Left lung (tissue), 10 donors: ENCODE results near the gene MCUB. TPM values are rescaled to one million over a fixed set of nuclear protein-coding genes. Genes with fewer than 3 reads are reported as not detected.

Experiments used
- ATAC-seq: fragments of 200-7000 bp; cut with Tn5 transposase; one replicate; pipeline ENCODE4 v1.9.1; 2020; ENCODE audit warnings: moderate library complexity
- DNase-seq, 4 donors: peaks; one replicate each; pipeline ENCODE4 v3.0.0-alpha.2; 2013 to 2020
- H3K27ac ChIP-seq, 2 donors: fragments of 200-600 bp; sonication (generic) in 1 of 2; one replicate each; pipeline versions ENCODE4 v1.5.0 to v1.8.0; 2020 to 2021
- H3K27me3 ChIP-seq, 2 donors: fragments of 200-600 bp; sonication (generic) in 1 of 2; one replicate each; pipeline versions ENCODE4 v1.5.0 to v1.8.0; 2020 to 2021
- H3K36me3 ChIP-seq, 2 donors: fragments of 200-600 bp; sonication (generic) in 1 of 2; one replicate each; pipeline versions ENCODE4 v1.5.0 to v1.8.0; 2020 to 2021
- H3K4me1 ChIP-seq, 2 donors: fragments of 200-600 bp; one replicate each; pipeline ENCODE4 v1.8.0; 2021
- H3K4me3 ChIP-seq, 2 donors: fragments of 200-600 bp; sonication (generic) in 1 of 2; one replicate each; pipeline versions ENCODE4 v1.5.0 to v1.8.0; 2020 to 2021; ENCODE audit warnings: mild to moderate bottlenecking in 1 of 2
- H3K9me3 ChIP-seq, 2 donors: fragments of 200-600 bp; sonication (generic) in 1 of 2; one replicate each; pipeline versions ENCODE4 v1.5.0 to v1.8.0; 2020 to 2021
- CTCF ChIP-seq, 2 donors: fragments of 200-600 bp; sonication (generic) in 1 of 2; IDR thresholded peaks; one replicate each; pipeline versions ENCODE4 v1.5.0 to v1.8.0; 2021; ENCODE audit warnings: antibody characterized with exemption in 2 of 2
- intact Hi-C, 2 donors: fragments of 100-400 bp; cut with DNase I; formaldehyde crosslinking; loops; one replicate each; pipeline versions ENCODE4 v1.11.2 to v1.14.2; 2022
- polyA plus RNA-seq, 6 donors: library from polyadenylated mRNA; unstranded; fragments of 120-200 nt; gene quantifications; one replicate each; pipeline ENCODE4 v1.2.1, GENCODE V29; 2013; ENCODE audit not compliant: insufficient read length in 6 of 6
- total RNA-seq, 2 donors: library from RNA; stranded (reverse); fragmentation: NEBNext Ultra II Directional; extraction: Animal tissue kit (Norgen Biotek cat#: 25700); gene quantifications; one replicate each; pipeline ENCODE4 v1.2.1, GENCODE V29; 2021
- donor health status: DM: no; HTN: yes; CAD: no.
- donor health status: DM: no; HTN: no; CAD: no.

Gene MCUB
- total and polyA plus RNA-seq, 8 donors: 5.3 to 28.2 (median 6.2) TPM

DNA sequence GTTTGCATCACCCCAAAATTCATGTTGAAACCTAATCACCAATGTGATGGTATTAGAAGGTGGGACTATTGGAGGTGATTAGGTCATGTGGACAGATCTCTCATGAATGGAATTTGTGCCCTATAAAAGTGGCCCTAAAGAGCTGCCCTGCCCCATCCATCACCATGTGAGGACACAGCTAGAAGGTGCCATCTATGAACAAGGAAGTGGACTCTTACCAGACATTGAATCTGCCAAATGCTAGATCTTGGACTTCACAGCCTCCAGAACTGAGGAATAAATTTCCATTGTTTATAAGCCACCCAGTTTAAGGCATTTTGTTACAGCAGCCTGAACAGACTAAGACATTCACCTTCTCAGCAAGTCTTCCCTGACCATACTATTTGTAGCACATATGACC, 162.3 kb downstream of the MCUB start:
- no peak overlapping the region for H3K27ac ChIP-seq
- intact Hi-C loops: no loop called here
- H3K9me3 ChIP-seq: no peaks in the 10 kb centered on the region
- DNase-seq (no peak), ATAC-seq (no peak)
- H3K4me1 ChIP-seq: no peaks in the 10 kb centered on the region
- TF ChIP-seq CTCF (IDR thresholded peaks at IDR 0.05): no peak
- no peak overlapping the region for H3K4me3 ChIP-seq
- no peaks in the 10 kb centered on the region for H3K36me3 ChIP-seq
- H3K27me3 ChIP-seq: no peaks in the 10 kb centered on the region

GRCh38 chr4:109723110-109723509, 163.1 kb downstream of the MCUB start:
- Histone ChIP-seq H3K27me3 (no peaks in the 10 kb centered on the region), H3K27ac (no peak overlapping the region), H3K9me3 (no peaks in the 10 kb centered on the region), H3K4me1 (peaks cover 0 to 4% of the 10 kb centered on the region in 2 donors), H3K36me3 (no peaks in the 10 kb centered on the region), H3K4me3 (no peak overlapping the region)
- ATAC-seq: no peak
- DNase-seq: no peak
- no peak for TF ChIP-seq CTCF (IDR thresholded peaks at IDR 0.05)
- intact Hi-C loops: no loop called here

- Histone ChIP-seq H3K36me3 (no peaks in the 10 kb centered on the region), H3K27me3 (no peaks in the 10 kb centered on the region), H3K4me3 (peak overlapping the region; percentile 82 to 90), H3K27ac (peak overlapping the region in 1 of 2 donors; percentile 15), H3K4me1 (peaks cover 0 to 18% of the 10 kb centered on the region in 2 donors), H3K9me3 (no peaks in the 10 kb centered on the region)
- no peak for TF ChIP-seq CTCF (IDR thresholded peaks at IDR 0.05)
- intact Hi-C loops: no loop called here
- ATAC-seq (no peak), DNase-seq (no peak)
Observed at GRCh38 chr4:109728385-109728784, 168.3 kb downstream of the MCUB start.

- H3K27ac ChIP-seq: peak overlapping the region; percentile 70 to 87
- H3K9me3 ChIP-seq: no peaks in the 10 kb centered on the region
- TF ChIP-seq CTCF (IDR thresholded peaks at IDR 0.05): no peak
- ATAC-seq: peak; percentile 27
- H3K27me3 ChIP-seq: no peaks in the 10 kb centered on the region
- peak overlapping the region; percentile 82 to 90 for H3K4me3 ChIP-seq
- no peaks in the 10 kb centered on the region for H3K36me3 ChIP-seq
- peak in 2 of 4 donors; percentile 29 to 44 for DNase-seq
- peaks cover 0 to 18% of the 10 kb centered on the region in 2 donors for H3K4me1 ChIP-seq
- intact Hi-C loops: no loop called here
Observed at GRCh38 chr4:109729117-109729717, 169.2 kb downstream of the MCUB start.

- peaks cover 0 to 18% of the 10 kb centered on the region in 2 donors for H3K4me1 ChIP-seq
- peak; percentile 79 to 93 (median 86) for DNase-seq
- no peaks in the 10 kb centered on the region for H3K36me3 ChIP-seq
- H3K4me3 ChIP-seq: peak within 1 kb of the TSS; percentile 82 to 90
- H3K27me3 ChIP-seq: no peaks in the 10 kb centered on the region
- TF ChIP-seq CTCF (IDR thresholded peaks at IDR 0.05): no peak
- intact Hi-C loops: no loop called here
- H3K27ac ChIP-seq: peak within 1 kb of the TSS; percentile 72 to 87
- ATAC-seq: peak; percentile 95
- no peaks in the 10 kb centered on the region for H3K9me3 ChIP-seq
Observed at GRCh38 chr4:109729718-109730618, 169.9 kb downstream of the MCUB start, which contains the start of gene PLA2G12A. TSS of gene PLA2G12A (minus strand) at chr4:109730070. CDS start at chr4:109729809, 261 bp downstream.
